HepG2 (cell line): ENCODE results near the gene RPRD2. TPM values are rescaled to one million over a fixed set of nuclear protein-coding genes. Genes with fewer than 3 reads are reported as not detected.

Source experiments
- AGO2 ChIP-seq: fragments of 200-400 bp; formaldehyde crosslinking; optimal IDR thresholded peaks from 2 replicates; pipeline ENCODE3; 2017; ENCODE audit warnings: mild to moderate bottlenecking, low read depth, low read length, moderate library complexity
- ESRRA ChIP-seq: sonication (generic); formaldehyde crosslinking; IDR thresholded peaks from 2 replicates; pipeline ENCODE4 v1.5.1; 2020; ENCODE audit warnings: mild to moderate bottlenecking, low read depth, missing genetic modification reagents
- FIP1L1 ChIP-seq: fragments of 200-400 bp; formaldehyde crosslinking; IDR thresholded peaks from 2 replicates; pipeline ENCODE4 v1.6.1; 2018; ENCODE audit warnings: low read depth, mild to moderate bottlenecking, low read length, moderate library complexity, borderline replicate concordance; ENCODE audit not compliant: insufficient read depth
- GFI1 ChIP-seq: sonication (generic); formaldehyde crosslinking; IDR thresholded peaks from 2 replicates; pipeline ENCODE4 v1.5.0; 2020; ENCODE audit warnings: missing genetic modification reagents, mild to moderate bottlenecking, borderline replicate concordance
- GTF2F1 ChIP-seq: fragments of 150-350 bp; IDR thresholded peaks from 2 replicates; pipeline ENCODE4 v1.6.1; 2014; ENCODE audit warnings: low read length
- HOXA3 ChIP-seq: sonication (generic); formaldehyde crosslinking; IDR thresholded peaks from 2 replicates; pipeline ENCODE4 v1.5.0; 2020; ENCODE audit warnings: missing genetic modification reagents
- MLXIP ChIP-seq: sonication (generic); formaldehyde crosslinking; IDR thresholded peaks from 2 replicates; pipeline ENCODE4 v1.9.0; 2021; ENCODE audit warnings: missing genetic modification reagents, borderline replicate concordance
- MYNN ChIP-seq: sonication (generic); formaldehyde crosslinking; IDR thresholded peaks from 2 replicates; pipeline ENCODE4 v1.4.0; 2020; ENCODE audit warnings: mild to moderate bottlenecking, low read depth, missing genetic modification reagents
- PRDM4 ChIP-seq: sonication (generic); formaldehyde crosslinking; IDR thresholded peaks from 2 replicates; pipeline ENCODE4 v1.9.0; 2021; ENCODE audit warnings: missing genetic modification reagents, borderline replicate concordance
- RAD51 ChIP-seq: fragments of 450-650 bp; IDR thresholded peaks from 2 replicates; pipeline ENCODE4 v1.6.1; 2016; ENCODE audit warnings: borderline replicate concordance
- SNAPC5 ChIP-seq: sonication (generic); formaldehyde crosslinking; IDR thresholded peaks from 2 replicates; pipeline ENCODE4 v1.8.1; 2023; ENCODE audit warnings: mild to moderate bottlenecking, missing genetic modification reagents, borderline replicate concordance
- SP2 ChIP-seq: sonication (generic); formaldehyde crosslinking; IDR thresholded peaks from 2 replicates; pipeline ENCODE4 v1.5.1; 2020; ENCODE audit warnings: mild to moderate bottlenecking, missing genetic modification reagents
- WIZ ChIP-seq: sonication (generic); formaldehyde crosslinking; IDR thresholded peaks from 2 replicates; pipeline ENCODE4 v1.5.1; 2020; ENCODE audit warnings: mild to moderate bottlenecking, missing genetic modification reagents
- ZFP82 ChIP-seq: sonication (generic); formaldehyde crosslinking; IDR thresholded peaks from 2 replicates; pipeline ENCODE4 v1.5.1; 2020; ENCODE audit warnings: mild to moderate bottlenecking, missing genetic modification reagents, borderline replicate concordance
- ZNF142 ChIP-seq: sonication (generic); formaldehyde crosslinking; IDR thresholded peaks from 2 replicates; pipeline ENCODE4 v1.4.0; 2020; ENCODE audit warnings: missing genetic modification reagents
- ZNF326 ChIP-seq: sonication (generic); formaldehyde crosslinking; IDR thresholded peaks from 2 replicates; pipeline ENCODE4 v1.4.0; 2020; ENCODE audit warnings: missing genetic modification reagents, borderline replicate concordance
- ZSCAN31 ChIP-seq: sonication (generic); formaldehyde crosslinking; IDR thresholded peaks from 2 replicates; pipeline ENCODE4 v1.5.0; 2020; ENCODE audit warnings: low read depth, mild to moderate bottlenecking, missing genetic modification reagents
- polyA plus RNA-seq, 8 experiments: library from polyadenylated mRNA; depleted of rRNA in 3 of 8; stranded (reverse) in 7 of 8; unstranded in 1 of 8; fragments of >200 nt; fragmentation: Illumina TruSeq in 4 of 8; extraction: Trizol in 4 of 8; gene quantifications; 2 replicates each; pipeline versions ENCODE4 v1.2.1 to v1.2.3, GENCODE V29; 2011 to 2016; ENCODE audit warnings: low read depth in 4 of 8, missing spikeins in 1 of 8, mixed read lengths in 1 of 8; ENCODE audit not compliant: insufficient read depth in 1 of 8
- total RNA-seq, 5 experiments: library from RNA; depleted of rRNA; stranded (reverse); fragments of >200 nt; fragmentation: Illumina TruSeq; extraction: Trizol; gene quantifications; 2 replicates each; pipeline ENCODE4 v1.2.3, GENCODE V29; 2016; ENCODE audit warnings: low read depth in 1 of 5

The RPRD2 gene
- total and polyA plus RNA-seq, 2 of the 13 experiments (the other 11 are each of a cell fraction or from before 2014, with no cell fraction given), result 8.0 to 8.9 TPM

GRCh38 chr1:150363426-150364230 is at the start of gene RPRD2 (continued):
- TF ChIP-seq ZNF142 (CRISPR knock-in tag) (no peak), GFI1 (CRISPR knock-in tag) (no peak), GTF2F1 (no peak), MLXIP (CRISPR knock-in tag) (no peak), ZNF326 (CRISPR knock-in tag) (no peak), FIP1L1 (no peak), AGO2 (peak; percentile 53), WIZ (CRISPR knock-in tag) (no peak), SP2 (peak; percentile 61; the same call in 1 of the 2 replicates), ESRRA (CRISPR knock-in tag) (no peak), HOXA3 (CRISPR knock-in tag) (peak; percentile 92), ZSCAN31 (peak; percentile 89; the same call in 1 of the 2 replicates), SNAPC5 (CRISPR knock-in tag) (no peak), ZFP82 (CRISPR knock-in tag) (no peak), RAD51 (no peak), MYNN (CRISPR knock-in tag) (no peak), PRDM4 (CRISPR knock-in tag) (no peak)
